HCT116 (cell line): ENCODE measurements around the gene ELL2. TPM values are rescaled to one million over a fixed set of nuclear protein-coding genes. Genes with fewer than 3 reads are reported as not detected.

ENCODE experiments used
- ATAC-seq: fragments of 200-7000 bp; cut with Tn5 transposase; 2 replicates; pipeline ENCODE4 v1.9.1; 2020; ENCODE audit warnings: mild to moderate bottlenecking, moderate library complexity
- BruUV-seq: library from RNA; stranded (reverse); fragments of 400-500 nt; replicated peaks from 2 replicates; lab custom pipeline; 2021; lab: Mats Ljungman, UMichigan
- CTCF ChIA-PET: fragments of 300-600 bp; sonication (Branson Sonifier 250); formaldehyde crosslinking; loops from one replicate; lab custom pipeline; 2021; ENCODE audit warnings: antibody characterized with exemption; lab: Charles Lee
- POLR2A ChIA-PET: fragments of 300-600, 350-600 bp; sonication (Branson Sonifier 250); formaldehyde crosslinking; loops from one replicate; lab custom pipeline; 2021; ENCODE audit warnings: antibody characterized with exemption; lab: Charles Lee
- RAD21 ChIA-PET, 2 experiments: fragments of 300-600 bp; sonication (Branson Sonifier 250); formaldehyde crosslinking; loops; one replicate each; lab custom pipeline; 2023; ENCODE audit warnings: low total read pairs in 2 of 2; ENCODE audit not compliant: uncharacterized antibody in 2 of 2, unreplicated experiment in 2 of 2, low non-redundant PET in 1 of 2; lab: Charles Lee
- DNase-seq: peaks from one replicate; pipeline ENCODE4 v3.0.0-alpha.2; 2010; ENCODE audit warnings: low read depth, low spot score
- H2AFZ ChIP-seq: fragments of 200-600 bp; shearing (Covaris generic), sonication (generic); 2 replicates; pipeline ENCODE4 v1.6.1; 2017; ENCODE audit warnings: low read depth, mixed run types, mixed read lengths, antibody characterized with exemption, low read length; ENCODE audit not compliant: poor library complexity, severe bottlenecking
- H3K27ac ChIP-seq: 2 replicates; pipeline ENCODE4 v1.5.1; 2012; ENCODE audit warnings: low read depth, low read length
- H3K27me3 ChIP-seq: fragments of 200-600 bp; sonication (generic); 2 replicates; pipeline ENCODE4 v1.6.1; 2016; ENCODE audit warnings: mixed run types, low read length, mixed read lengths; ENCODE audit not compliant: insufficient read depth
- H3K36me3 ChIP-seq, 2 experiments: fragments of 200-500 bp in 1 of 2; fragments of 200-600 bp in 1 of 2; sonication (Bioruptor generic) in 1 of 2; sonication (generic) in 1 of 2; 2 replicates each; pipeline versions ENCODE4 v1.5.1 to v1.6.1; 2014 to 2016; ENCODE audit warnings: low read length in 2 of 2, inconsistent platforms in 1 of 2, mixed read lengths in 1 of 2, mixed run types in 1 of 2; ENCODE audit not compliant: insufficient read depth in 2 of 2, control insufficient read depth in 1 of 2
- H3K4me1 ChIP-seq, 2 experiments: fragments of 200-600 bp in 1 of 2; sonication (generic) in 1 of 2; 2 replicates each; pipeline versions ENCODE4 v1.5.1 to v1.6.1; 2012 to 2017; ENCODE audit warnings: low read length in 2 of 2, inconsistent platforms in 1 of 2, mild to moderate bottlenecking in 1 of 2, mixed read lengths in 1 of 2, mixed run types in 1 of 2, moderate library complexity in 1 of 2; ENCODE audit not compliant: insufficient read depth in 2 of 2, control insufficient read depth in 1 of 2
- H3K4me2 ChIP-seq: fragments of 200-600 bp; sonication (generic); 2 replicates; pipeline ENCODE4 v1.6.1; 2017; ENCODE audit warnings: mixed run types, low read length, mixed read lengths
- H3K4me3 ChIP-seq, 2 experiments: fragments of 200-600 bp in 1 of 2; sonication (generic) in 1 of 2; replicated peaks in 1 of 2; 2 replicates each; pipeline ENCODE4 v1.5.1; 2011 to 2016; ENCODE audit warnings: low read length in 2 of 2, control low read depth in 1 of 2, low read depth in 1 of 2, mild to moderate bottlenecking in 1 of 2, mixed read lengths in 1 of 2, mixed run types in 1 of 2
- H3K79me2 ChIP-seq: fragments of 200-600 bp; sonication (generic); 2 replicates; pipeline ENCODE4 v1.6.1; 2017; ENCODE audit warnings: mild to moderate bottlenecking, mixed run types, low read length, moderate library complexity, mixed read lengths; ENCODE audit not compliant: insufficient read depth
- H3K9ac ChIP-seq: fragments of 200-600 bp; sonication (generic); 2 replicates; pipeline ENCODE4 v1.6.1; 2016; ENCODE audit warnings: low read length, mixed read lengths
- H3K9me2 ChIP-seq: fragments of 200-600 bp; sonication (generic), shearing (Covaris generic); 2 replicates; pipeline ENCODE4 v1.6.1; 2017; ENCODE audit warnings: mixed run types, mild to moderate bottlenecking, moderate library complexity; ENCODE audit not compliant: insufficient read depth
- H3K9me3 ChIP-seq, 2 experiments: fragments of 200-500 bp in 1 of 2; fragments of 200-600 bp in 1 of 2; sonication (Bioruptor generic) in 1 of 2; sonication (generic) in 1 of 2; 2 replicates each; pipeline ENCODE4 v1.6.1; 2014 to 2017; ENCODE audit warnings: low read length in 2 of 2, mixed read lengths in 2 of 2, inconsistent platforms in 1 of 2, low read depth in 1 of 2, mild to moderate bottlenecking in 1 of 2, mixed run types in 1 of 2, moderate library complexity in 1 of 2; ENCODE audit not compliant: control insufficient read depth in 1 of 2, insufficient read depth in 1 of 2
- H4K20me1 ChIP-seq: fragments of 200-600 bp; sonication (generic), shearing (Covaris generic); 2 replicates; pipeline ENCODE4 v1.6.1; 2017; ENCODE audit warnings: mixed run types, mild to moderate bottlenecking, moderate library complexity; ENCODE audit not compliant: insufficient read depth
- CBX3 ChIP-seq: IDR thresholded peaks from 2 replicates; pipeline ENCODE4 v1.6.1; 2012; ENCODE audit warnings: low read depth
- CEBPB ChIP-seq: IDR thresholded peaks from 2 replicates; pipeline ENCODE4 v1.6.1; 2012; ENCODE audit warnings: low read depth
- EGR1 ChIP-seq: IDR thresholded peaks from 2 replicates; pipeline ENCODE4 v1.6.1; 2012; ENCODE audit warnings: low read depth
- EZH2 ChIP-seq: fragments of 200-600 bp; sonication (generic); IDR thresholded peaks from 2 replicates; pipeline ENCODE4 v1.6.1; 2017; ENCODE audit warnings: antibody characterized with exemption, mixed run types
- EZH2phosphoT487 ChIP-seq: fragments of 200-600 bp; IDR thresholded peaks from 2 replicates; pipeline ENCODE4 v1.6.1; 2018; ENCODE audit warnings: antibody characterized with exemption, borderline replicate concordance
- FOSL1 ChIP-seq: IDR thresholded peaks from 2 replicates; pipeline ENCODE4 v1.6.1; 2012; ENCODE audit warnings: low read depth
- JUND ChIP-seq: IDR thresholded peaks from 2 replicates; pipeline ENCODE4 v1.6.1; 2012
- POLR2A ChIP-seq: IDR thresholded peaks from 2 replicates; pipeline ENCODE4 v1.7.0; 2011; ENCODE audit warnings: borderline replicate concordance; ENCODE audit not compliant: insufficient read depth, insufficient read length; ENCODE audit errors: extremely low read depth
- RAD21 ChIP-seq: IDR thresholded peaks from 2 replicates; pipeline ENCODE4 v1.6.1; 2012; ENCODE audit warnings: low read depth, mild to moderate bottlenecking
- SIN3A ChIP-seq: IDR thresholded peaks from 2 replicates; pipeline ENCODE4 v1.6.1; 2012; ENCODE audit warnings: low read depth
- SP1 ChIP-seq: IDR thresholded peaks from 2 replicates; pipeline ENCODE4 v1.6.1; 2012; ENCODE audit warnings: low read depth
- YY1 ChIP-seq: IDR thresholded peaks from 2 replicates; pipeline ENCODE4 v1.6.1; 2011; ENCODE audit warnings: low read length, low read depth, moderate library complexity, mild to moderate bottlenecking; ENCODE audit not compliant: insufficient replicate concordance; ENCODE audit errors: extremely low read depth
- ZFX ChIP-seq: fragments of 450-650 bp; IDR thresholded peaks from 2 replicates; pipeline ENCODE4 v1.6.1; 2017
- intact Hi-C: fragments of 100-400 bp; cut with micrococcal nuclease; formaldehyde crosslinking; loops from 2 replicates; pipeline ENCODE4 v1.10.0; 2022
- total RNA-seq: library from RNA; stranded (reverse); gene quantifications from one replicate; pipeline ENCODE4 v1.2.1, GENCODE V29; 2021; ENCODE audit not compliant: unreplicated experiment
- TF ChIP-seq, protein P1 (sequence below): IDR thresholded peaks from 2 replicates; pipeline ENCODE4 v1.6.1; 2012
- TF ChIP-seq, protein P2 (sequence below): IDR thresholded peaks from 2 replicates; pipeline ENCODE4 v1.6.1; 2012
- TF ChIP-seq, protein P3 (sequence below): IDR thresholded peaks from 2 replicates; pipeline ENCODE4 v1.6.1; 2012; ENCODE audit warnings: low read depth

Gene ELL2
- total RNA-seq, 1 experiment from 2014 or later = 29.8 TPM

DNA sequence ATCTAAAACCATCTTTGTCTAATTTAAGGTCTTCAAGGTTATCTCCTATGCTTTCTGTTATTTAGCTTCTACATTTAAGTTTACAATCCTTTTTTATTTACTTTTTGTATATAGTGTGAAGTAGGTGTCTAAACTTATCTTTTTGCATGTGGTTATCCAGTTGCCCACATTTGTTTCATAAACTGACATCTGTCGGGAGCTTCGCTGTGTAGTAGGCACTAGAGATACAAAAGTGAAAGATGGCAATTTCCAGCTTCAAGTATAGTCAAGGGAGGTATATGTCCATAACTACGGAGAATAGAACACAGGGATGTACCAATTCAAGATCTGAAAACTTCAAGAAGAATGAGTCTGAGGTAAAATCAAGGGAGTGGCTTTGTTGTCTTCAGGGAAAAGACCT, 38.7 kb upstream of the ELL2 start:
- Histone ChIP-seq H3K9ac (no peak overlapping the region), H3K79me2 (no peaks in the 10 kb centered on the region), H3K36me3 (no peaks in the 10 kb centered on the region), H4K20me1 (no peaks in the 10 kb centered on the region), H3K27ac (no peak overlapping the region), H3K9me2 (no peaks in the 10 kb centered on the region), H3K9me3 (no peaks in the 10 kb centered on the region), H3K27me3 (no peaks in the 10 kb centered on the region), H3K4me3 (no peak overlapping the region)
- POLR2A ChIA-PET = interaction anchor here (0.5 kb wide), 1 partner anchor 12 kb away, joined by 3 read pairs; no protein-coding TSS in a partner anchor
- BruUV-seq = no TSS peak
- TF ChIP-seq, protein P1, sequence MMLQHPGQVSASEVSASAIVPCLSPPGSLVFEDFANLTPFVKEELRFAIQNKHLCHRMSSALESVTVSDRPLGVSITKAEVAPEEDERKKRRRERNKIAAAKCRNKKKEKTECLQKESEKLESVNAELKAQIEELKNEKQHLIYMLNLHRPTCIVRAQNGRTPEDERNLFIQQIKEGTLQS = no peak
- TF ChIP-seq SIN3A (no peak), ZFX (no peak), FOSL1 (no peak), EZH2phosphoT487 (no peak), EGR1 (no peak)
- TF ChIP-seq, all 23 proteins: peak for 0
- RAD21 ChIA-PET = no interaction called here
- DNase-seq = no peak
- CTCF ChIA-PET = no interaction called here
- Histone ChIP-seq H3K4me1 (no peaks in the 10 kb centered on the region), H3K4me2 (no peak overlapping the region), H2AFZ (no peak overlapping the region)
- intact Hi-C loops = no loop called here
- ATAC-seq = no peak

DNA sequence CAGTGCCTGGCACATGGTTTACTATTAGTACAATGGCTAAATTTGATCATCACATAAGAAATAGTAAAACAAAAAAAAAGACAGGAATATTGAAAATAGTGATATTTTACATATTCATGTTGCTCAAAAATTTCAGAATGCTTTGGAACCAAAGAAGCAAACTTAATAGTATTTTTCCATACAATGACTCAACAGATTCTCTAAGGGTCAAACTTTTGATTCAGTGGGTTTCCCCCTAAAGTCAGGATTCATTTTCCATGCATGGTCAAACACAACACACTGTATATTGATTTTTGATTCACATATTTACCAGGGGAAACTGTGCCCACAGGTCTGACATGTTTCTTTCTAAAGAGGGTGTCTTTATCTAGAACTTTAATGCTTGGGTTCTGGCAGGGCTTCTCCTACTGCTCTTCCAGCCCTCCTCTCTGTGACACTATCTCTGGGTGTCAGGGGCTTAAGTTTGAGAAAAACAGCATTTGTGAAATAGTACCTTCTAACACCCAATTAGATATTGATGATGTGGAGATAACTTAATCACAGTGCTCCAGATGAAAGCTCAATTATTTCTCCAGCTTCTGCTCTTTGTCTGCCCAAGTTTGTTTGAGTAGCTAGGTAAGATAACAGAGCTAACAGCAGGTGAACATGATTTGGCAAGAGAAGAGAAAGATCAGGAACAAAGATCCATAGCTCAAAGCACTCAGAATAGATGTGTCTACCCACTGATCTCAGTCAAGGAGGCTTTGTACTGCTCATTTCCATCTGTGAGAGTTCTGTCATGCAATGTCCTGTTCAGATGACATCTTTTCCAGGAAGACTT, 35.5 kb upstream of the ELL2 start:
- no TSS peak for BruUV-seq
- TF ChIP-seq CEBPB = no peak
- TF ChIP-seq SIN3A = no peak
- TF ChIP-seq EZH2phosphoT487 = no peak
- TF ChIP-seq EZH2 = no peak
- TF ChIP-seq JUND = no peak
- TF ChIP-seq CBX3 = no peak
- no peak for TF ChIP-seq SP1
- TF ChIP-seq YY1 = no peak
- TF ChIP-seq, protein P1 = no peak
- TF ChIP-seq, protein P2, sequence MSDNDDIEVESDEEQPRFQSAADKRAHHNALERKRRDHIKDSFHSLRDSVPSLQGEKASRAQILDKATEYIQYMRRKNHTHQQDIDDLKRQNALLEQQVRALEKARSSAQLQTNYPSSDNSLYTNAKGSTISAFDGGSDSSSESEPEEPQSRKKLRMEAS = no peak
- no peak for TF ChIP-seq ZFX
- no peak for TF ChIP-seq RAD21
- no peak for TF ChIP-seq POLR2A
- TF ChIP-seq, protein P3, sequence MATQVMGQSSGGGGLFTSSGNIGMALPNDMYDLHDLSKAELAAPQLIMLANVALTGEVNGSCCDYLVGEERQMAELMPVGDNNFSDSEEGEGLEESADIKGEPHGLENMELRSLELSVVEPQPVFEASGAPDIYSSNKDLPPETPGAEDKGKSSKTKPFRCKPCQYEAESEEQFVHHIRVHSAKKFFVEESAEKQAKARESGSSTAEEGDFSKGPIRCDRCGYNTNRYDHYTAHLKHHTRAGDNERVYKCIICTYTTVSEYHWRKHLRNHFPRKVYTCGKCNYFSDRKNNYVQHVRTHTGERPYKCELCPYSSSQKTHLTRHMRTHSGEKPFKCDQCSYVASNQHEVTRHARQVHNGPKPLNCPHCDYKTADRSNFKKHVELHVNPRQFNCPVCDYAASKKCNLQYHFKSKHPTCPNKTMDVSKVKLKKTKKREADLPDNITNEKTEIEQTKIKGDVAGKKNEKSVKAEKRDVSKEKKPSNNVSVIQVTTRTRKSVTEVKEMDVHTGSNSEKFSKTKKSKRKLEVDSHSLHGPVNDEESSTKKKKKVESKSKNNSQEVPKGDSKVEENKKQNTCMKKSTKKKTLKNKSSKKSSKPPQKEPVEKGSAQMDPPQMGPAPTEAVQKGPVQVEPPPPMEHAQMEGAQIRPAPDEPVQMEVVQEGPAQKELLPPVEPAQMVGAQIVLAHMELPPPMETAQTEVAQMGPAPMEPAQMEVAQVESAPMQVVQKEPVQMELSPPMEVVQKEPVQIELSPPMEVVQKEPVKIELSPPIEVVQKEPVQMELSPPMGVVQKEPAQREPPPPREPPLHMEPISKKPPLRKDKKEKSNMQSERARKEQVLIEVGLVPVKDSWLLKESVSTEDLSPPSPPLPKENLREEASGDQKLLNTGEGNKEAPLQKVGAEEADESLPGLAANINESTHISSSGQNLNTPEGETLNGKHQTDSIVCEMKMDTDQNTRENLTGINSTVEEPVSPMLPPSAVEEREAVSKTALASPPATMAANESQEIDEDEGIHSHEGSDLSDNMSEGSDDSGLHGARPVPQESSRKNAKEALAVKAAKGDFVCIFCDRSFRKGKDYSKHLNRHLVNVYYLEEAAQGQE = no peak

More for the DNA sequence above, 35.5 kb upstream of the ELL2 start:
- H3K9ac ChIP-seq = no peak overlapping the region
- RAD21 ChIA-PET = no interaction called here
- no peaks in the 10 kb centered on the region for H3K9me2 ChIP-seq
- H3K4me1 ChIP-seq = no peaks in the 10 kb centered on the region
- DNase-seq (no peak), ATAC-seq (no peak)
- POLR2A ChIA-PET = no interaction called here
- H2AFZ ChIP-seq = no peak overlapping the region
- H3K4me3 ChIP-seq = no peak overlapping the region
- no peaks in the 10 kb centered on the region for H3K36me3 ChIP-seq
- CTCF ChIA-PET = no interaction called here
- no peak overlapping the region for H3K4me2 ChIP-seq
- no peak overlapping the region for H3K27ac ChIP-seq
- H3K79me2 ChIP-seq = no peaks in the 10 kb centered on the region
- no peaks in the 10 kb centered on the region for H3K9me3 ChIP-seq
- no peaks in the 10 kb centered on the region for H3K27me3 ChIP-seq
- intact Hi-C loops = loop anchor here (10.0 kb wide), 1 partner anchor 58 kb away; no protein-coding TSS in a partner anchor
- H4K20me1 ChIP-seq = no peaks in the 10 kb centered on the region
